ENCODE measurements around the gene PAGE4.

GRCh38 chrX:49845701-49846403 is 16.7 kb downstream of the PAGE4 start:
- TF ChIP-seq CTCF (IDR thresholded peaks at IDR 0.05) (no peak), POLR2A (IDR thresholded peaks at IDR 0.05) (no peak)
